IMR-90 (cell line): ENCODE data around the gene SRC. TPM values are rescaled to one million over a fixed set of nuclear protein-coding genes. Genes with fewer than 3 reads are reported as not detected.

Experiments
- ATAC-seq: fragments of 200-7000 bp; cut with Tn5 transposase; 2 replicates; pipeline ENCODE4 v1.9.1; 2020; ENCODE audit warnings: low read depth, mild to moderate bottlenecking, moderate library complexity
- BruUV-seq: library from RNA; stranded (reverse); fragments of 400-500 nt; replicated peaks from 2 replicates; lab custom pipeline; 2021; lab: Mats Ljungman, UMichigan
- CTCF ChIA-PET: fragments of 300-600 bp; formaldehyde crosslinking; extraction: SDS; loops from one replicate; lab custom pipeline; 2021; ENCODE audit warnings: antibody characterized with exemption; lab: Yijun Ruan, JAX
- POLR2A ChIA-PET: fragments of 300-600 bp; sonication (Branson Sonifier 250); formaldehyde crosslinking; loops from one replicate; lab custom pipeline; 2022; ENCODE audit warnings: antibody characterized with exemption; ENCODE audit not compliant: unreplicated experiment; lab: Charles Lee
- DNase-seq: peaks from one replicate; pipeline ENCODE4 v3.0.0; 2013
- H2AFZ ChIP-seq: replicated peaks from 2 replicates; pipeline ENCODE3; 2013; ENCODE audit warnings: low read length, mild to moderate bottlenecking; ENCODE audit not compliant: poor library complexity
- H2AK5ac ChIP-seq: 2 replicates; pipeline ENCODE4 v1.6.1; 2013; ENCODE audit warnings: low read depth, low read length, inconsistent platforms
- H2AK9ac ChIP-seq: replicated peaks from 2 replicates; pipeline ENCODE3; 2013; ENCODE audit warnings: mild to moderate bottlenecking, low read depth, low read length, moderate library complexity; ENCODE audit not compliant: poor library complexity
- H2BK120ac ChIP-seq: 2 replicates; pipeline ENCODE4 v1.6.1; 2013; ENCODE audit warnings: low read depth, low read length, inconsistent platforms
- H2BK15ac ChIP-seq: 3 replicates; pipeline ENCODE4 v1.6.1; 2013; ENCODE audit warnings: low read depth, low read length, inconsistent platforms
- H2BK20ac ChIP-seq: 2 replicates; pipeline ENCODE4 v1.6.1; 2013; ENCODE audit warnings: low read depth, mild to moderate bottlenecking, inconsistent platforms, low read length, moderate library complexity
- H2BK5ac ChIP-seq: 2 replicates; pipeline ENCODE4 v1.6.1; 2013; ENCODE audit warnings: mild to moderate bottlenecking, low read depth, low read length, inconsistent platforms; ENCODE audit not compliant: poor library complexity, severe bottlenecking
- H3K14ac ChIP-seq: replicated peaks from 2 replicates; pipeline ENCODE4 v1.6.1; 2013; ENCODE audit warnings: low read depth, low read length, inconsistent platforms
- H3K18ac ChIP-seq: 2 replicates; pipeline ENCODE4 v1.6.1; 2013; ENCODE audit warnings: low read depth, low read length, control low read depth
- H3K23ac ChIP-seq: 2 replicates; pipeline ENCODE4 v1.6.1; 2013; ENCODE audit warnings: low read depth, low read length, inconsistent platforms
- H3K27ac ChIP-seq: 2 replicates; pipeline ENCODE4 v1.5.1; 2013; ENCODE audit warnings: mild to moderate bottlenecking, control low read depth, low read length; ENCODE audit not compliant: insufficient read depth
- H3K27me3 ChIP-seq: 2 replicates; pipeline ENCODE4 v1.6.1; 2013; ENCODE audit warnings: low read length; ENCODE audit not compliant: control insufficient read depth, insufficient read depth
- H3K36me3 ChIP-seq: 2 replicates; pipeline ENCODE4 v1.6.1; 2013; ENCODE audit warnings: low read length, mixed read lengths; ENCODE audit not compliant: control insufficient read depth, insufficient read depth
- H3K4ac ChIP-seq: 2 replicates; pipeline ENCODE4 v1.6.1; 2013; ENCODE audit warnings: low read depth, low read length, inconsistent platforms
- H3K4me1 ChIP-seq: 2 replicates; pipeline ENCODE4 v1.6.1; 2013; ENCODE audit warnings: low read length, mixed read lengths; ENCODE audit not compliant: control insufficient read depth, insufficient read depth
- H3K4me2 ChIP-seq: 2 replicates; pipeline ENCODE4 v1.6.1; 2013; ENCODE audit warnings: low read depth, mild to moderate bottlenecking, control low read depth, low read length, moderate library complexity
- H3K4me3 ChIP-seq: 2 replicates; pipeline ENCODE4 v1.5.1; 2013; ENCODE audit warnings: low read depth, mild to moderate bottlenecking, control low read depth, low read length, moderate library complexity; ENCODE audit not compliant: insufficient read depth
- H3K56ac ChIP-seq: 2 replicates; pipeline ENCODE4 v1.6.1; 2013; ENCODE audit warnings: low read length, inconsistent platforms; ENCODE audit not compliant: insufficient read depth; ENCODE audit errors: extremely low read depth
- H3K79me1 ChIP-seq, 2 experiments: 2 replicates each; pipeline ENCODE4 v1.6.1; 2013; ENCODE audit warnings: low read length in 2 of 2, inconsistent platforms in 1 of 2, low read depth in 1 of 2
- H3K9ac ChIP-seq: 2 replicates; pipeline ENCODE4 v1.6.1; 2013; ENCODE audit warnings: low read depth, low read length, control low read depth
- H3K9me1 ChIP-seq: 2 replicates; pipeline ENCODE4 v1.6.1; 2013; ENCODE audit warnings: low read length, inconsistent platforms; ENCODE audit not compliant: insufficient read depth
- H3K9me3 ChIP-seq: 2 replicates; pipeline ENCODE4 v1.6.1; 2013; ENCODE audit warnings: low read length; ENCODE audit not compliant: control insufficient read depth, insufficient read depth
- H4K20me1 ChIP-seq: 2 replicates; pipeline ENCODE4 v1.6.1; 2013; ENCODE audit warnings: low read length, inconsistent platforms; ENCODE audit not compliant: insufficient read depth
- H4K5ac ChIP-seq: 2 replicates; pipeline ENCODE4 v1.6.1; 2013; ENCODE audit warnings: mild to moderate bottlenecking, low read depth, low read length, control low read depth
- H4K8ac ChIP-seq, 2 experiments: 2 replicates each; pipeline ENCODE4 v1.6.1; 2013; ENCODE audit warnings: low read depth in 2 of 2, low read length in 2 of 2, control low read depth in 1 of 2, inconsistent platforms in 1 of 2
- H4K91ac ChIP-seq: 2 replicates; pipeline ENCODE4 v1.6.1; 2013; ENCODE audit warnings: low read depth, low read length, inconsistent platforms; ENCODE audit not compliant: insufficient read depth
- BHLHE40 ChIP-seq: fragments of 150-350 bp; IDR thresholded peaks from 2 replicates; pipeline ENCODE4 v1.6.1; 2016; ENCODE audit warnings: mild to moderate bottlenecking, low read depth, low read length
- CEBPB ChIP-seq: IDR thresholded peaks from 2 replicates; pipeline ENCODE4 v1.6.1; 2012; ENCODE audit warnings: low read depth, low read length, improper control_type of control experiment
- ELK1 ChIP-seq: fragments of 150-350 bp; IDR thresholded peaks from 2 replicates; pipeline ENCODE4 v1.6.1; 2016; ENCODE audit warnings: low read depth, mild to moderate bottlenecking, low read length, moderate library complexity, borderline replicate concordance
- FOS ChIP-seq: fragments of 150-350 bp; IDR thresholded peaks from 2 replicates; pipeline ENCODE4 v1.6.1; 2016; ENCODE audit warnings: low read depth, low read length
- MAZ ChIP-seq: IDR thresholded peaks from 2 replicates; pipeline ENCODE4 v1.6.1; 2012; ENCODE audit warnings: low read depth, mild to moderate bottlenecking, low read length, improper control_type of control experiment, moderate library complexity, borderline replicate concordance
- MXI1 ChIP-seq: IDR thresholded peaks from 2 replicates; pipeline ENCODE4 v1.6.1; 2012; ENCODE audit warnings: low read depth, mild to moderate bottlenecking, low read length, moderate library complexity, borderline replicate concordance
- NFE2L2 ChIP-seq: fragments of 150-350 bp; IDR thresholded peaks from 2 replicates; pipeline ENCODE4 v1.6.1; 2016; ENCODE audit warnings: low read depth, mild to moderate bottlenecking, low read length
- POLR2A ChIP-seq: IDR thresholded peaks from 2 replicates; pipeline ENCODE4 v1.6.1; 2012; ENCODE audit warnings: mild to moderate bottlenecking, low read depth, low read length
- RAD21 ChIP-seq: IDR thresholded peaks from 2 replicates; pipeline ENCODE4 v1.6.1; 2012; ENCODE audit warnings: low read length, improper control_type of control experiment
- RCOR1 ChIP-seq: IDR thresholded peaks from 2 replicates; pipeline ENCODE4 v1.6.1; 2012; ENCODE audit warnings: mild to moderate bottlenecking, low read length, improper control_type of control experiment; ENCODE audit not compliant: insufficient replicate concordance
- RFX5 ChIP-seq: IDR thresholded peaks from 2 replicates; pipeline ENCODE4 v1.8.0; 2012; ENCODE audit warnings: low read depth, mild to moderate bottlenecking, low read length, moderate library complexity
- USF2 ChIP-seq: fragments of 150-350 bp; IDR thresholded peaks from 2 replicates; pipeline ENCODE4 v1.6.1; 2017; ENCODE audit warnings: mild to moderate bottlenecking, antibody characterized with exemption, low read length, low read depth
- WGBS, 2 experiments: methylation state at CpG; one replicate each; pipeline versions ENCODE4 v1.1.5 to v1.1.7; 2013; ENCODE audit warnings: missing lambda C conversion rate in 2 of 2; ENCODE audit not compliant: insufficient read length in 1 of 2; ENCODE audit errors: extremely low coverage in 2 of 2; 5-methylcytosine and 5-hydroxymethylcytosine counted together
- dilution Hi-C: fragments of 300-500 bp; cut with HindIII; formaldehyde crosslinking; loops from one replicate; pipeline ENCODE4 v1.14.3; 2018; ENCODE audit warnings: low sequenced_read_pairs; ENCODE audit not compliant: unreplicated experiment
- in situ Hi-C: fragments of 300-500 bp; cut with MboI; formaldehyde crosslinking; loops from 3 replicates; pipeline ENCODE4 v1.14.3; 2019; ENCODE audit warnings: low sequenced_read_pairs, inconsistent platforms, mixed read lengths
- intact Hi-C: fragments of 100-400 bp; cut with micrococcal nuclease; formaldehyde crosslinking; loops from 2 replicates; pipeline ENCODE4 v1.10.0; 2022
- polyA plus RNA-seq, 3 experiments: library from polyadenylated mRNA; depleted of rRNA; stranded (reverse); fragments of >200 nt; gene quantifications; 2 replicates each; pipeline ENCODE4 v1.2.3, GENCODE V29; 2012; ENCODE audit warnings: low replicate concordance in 1 of 3
- total RNA-seq: library from RNA; depleted of rRNA; stranded (reverse); fragments of >200 nt; gene quantifications from 2 replicates; pipeline ENCODE4 v1.2.3, GENCODE V29; 2012

SRC gene
- total and polyA plus RNA-seq, 2 of the 4 experiments (the other 2 are of a cell fraction), result 7.0 to 24.2 TPM

- TF ChIP-seq RAD21 (no peak), POLR2A (no peak)
Observed at GRCh38 chr20:37349517-37350491, 3.9 kb downstream of the SRC start (continued).

- H3K14ac ChIP-seq, result 0 out of 2 replicates have a peak overlapping the region, but pooled peaks have one; percentile 5
- intact Hi-C loops, result no loop called here
- no peak overlapping the region for H3K9ac ChIP-seq
- H4K91ac ChIP-seq, result no peak overlapping the region
- H3K9me3 ChIP-seq, result no peaks in the 10 kb centered on the region
- 80% methylated on average over 1 of the region's 7 CpGs; no CpG with 5 or more reads in 1 of the 2 experiments for WGBS, 2 experiments
- peaks cover 39 to 95% of the 10 kb centered on the region in 2 experiments for H3K79me1 ChIP-seq
- peaks cover 24% of the 10 kb centered on the region for H3K9me1 ChIP-seq
- no TSS peak for BruUV-seq
- in situ Hi-C loops, result no loop called here
- POLR2A ChIA-PET, result no interaction called here
- H3K4ac ChIP-seq, result no peak overlapping the region
- CTCF ChIA-PET, result no interaction called here
- H4K8ac ChIP-seq, result no peak overlapping the region
- H2BK120ac ChIP-seq, result no peak overlapping the region
- H3K4me1 ChIP-seq, result peaks cover 12% of the 10 kb centered on the region
- no peak overlapping the region for H2AK5ac ChIP-seq
- dilution Hi-C loops, result no loop called here
- ATAC-seq (no peak), DNase-seq (no peak)
- H3K56ac ChIP-seq, result no peak overlapping the region
- H4K20me1 ChIP-seq, result peaks cover 79% of the 10 kb centered on the region
- H3K27me3 ChIP-seq, result no peaks in the 10 kb centered on the region
- H3K4me2 ChIP-seq, result no peak overlapping the region
- no peak overlapping the region for H2BK15ac ChIP-seq
- no peak overlapping the region for H3K23ac ChIP-seq
- no peak overlapping the region for H3K18ac ChIP-seq
- no peak overlapping the region for H3K27ac ChIP-seq
- no peak overlapping the region for H2BK20ac ChIP-seq
- H2AK9ac ChIP-seq, result no peak overlapping the region
- no peak overlapping the region for H2AFZ ChIP-seq
- peaks cover 15% of the 10 kb centered on the region for H3K36me3 ChIP-seq
- no peak overlapping the region for H2BK5ac ChIP-seq
- no peak overlapping the region for H3K4me3 ChIP-seq
- no peak overlapping the region for H4K5ac ChIP-seq
- TF ChIP-seq ELK1 (no peak), RAD21 (no peak), POLR2A (no peak), RFX5 (no peak), RCOR1 (no peak), CEBPB (no peak), MAZ (no peak), MXI1 (no peak), BHLHE40 (no peak), NFE2L2 (no peak), USF2 (no peak), FOS (no peak)
Observed at GRCh38 chr20:37350649-37351574, 5.0 kb downstream of the SRC start.
